K562 (cell line): ENCODE data around the gene C17orf75. TPM values are rescaled to one million over a fixed set of nuclear protein-coding genes. Genes with fewer than 3 reads are reported as not detected.

Experiments
- FOS ChIP-seq: IDR thresholded peaks from 3 replicates; pipeline ENCODE4 v1.6.1; 2011; ENCODE audit not compliant: insufficient read length; ENCODE audit errors: extremely low read depth
- GTF2A2 ChIP-seq: IDR thresholded peaks from 2 replicates; pipeline ENCODE4 v1.6.1; 2016; ENCODE audit warnings: mild to moderate bottlenecking, missing genetic modification characterization, missing compliant biosample characterization
- HDAC6 ChIP-seq: IDR thresholded peaks from 2 replicates; pipeline ENCODE4 v1.6.1; 2012; ENCODE audit warnings: low read depth, mild to moderate bottlenecking, control low read depth, inconsistent platforms, low read length, moderate library complexity
- HMGN3 ChIP-seq: IDR thresholded peaks from 2 replicates; pipeline ENCODE4 v1.6.1; 2011; ENCODE audit warnings: borderline replicate concordance, low read depth, mild to moderate bottlenecking, mixed read lengths, low read length; ENCODE audit not compliant: insufficient read length; ENCODE audit errors: extremely low read depth
- HNRNPK ChIP-seq: fragments of 200-400 bp; formaldehyde crosslinking; IDR thresholded peaks from one replicate; pipeline ENCODE4 v1.6.1; 2018; ENCODE audit warnings: mild to moderate bottlenecking, low read depth, low read length; ENCODE audit not compliant: poor library complexity, severe bottlenecking
- JUNB ChIP-seq: fragments of 450-650 bp; formaldehyde crosslinking; conservative IDR thresholded peaks from 2 replicates; pipeline ENCODE4 v1.4.0; 2020; ENCODE audit warnings: mild to moderate bottlenecking
- MECOM ChIP-seq: fragments of 250-450 bp; sonication (Bioruptor Pico); IDR thresholded peaks from 2 replicates; pipeline ENCODE4 v1.8.0; 2022; ENCODE audit warnings: inconsistent platforms
- MTA3 ChIP-seq: fragments of 450-650 bp; formaldehyde crosslinking; IDR thresholded peaks from 2 replicates; pipeline ENCODE4 v1.6.1; 2017; ENCODE audit warnings: mild to moderate bottlenecking, borderline replicate concordance
- MTF1 ChIP-seq: fragments of 250-450 bp; sonication (Bioruptor Pico); IDR thresholded peaks from 2 replicates; pipeline ENCODE4 v1.9.0; 2021; ENCODE audit warnings: moderate library complexity, mild to moderate bottlenecking, inconsistent platforms, borderline replicate concordance
- NFATC3 ChIP-seq: fragments of 450-650 bp; IDR thresholded peaks from 2 replicates; pipeline ENCODE4 v1.6.1; 2017; ENCODE audit warnings: mild to moderate bottlenecking
- PCBP2 ChIP-seq: fragments of 200-400 bp; formaldehyde crosslinking; IDR thresholded peaks from 2 replicates; pipeline ENCODE4 v1.6.1; 2018; ENCODE audit warnings: low read length, low read depth, mild to moderate bottlenecking, moderate library complexity; ENCODE audit not compliant: poor library complexity, severe bottlenecking
- POLR2AphosphoS2 ChIP-seq: IDR thresholded peaks from 2 replicates; pipeline ENCODE4 v1.6.1; 2012; ENCODE audit warnings: low read length, improper control_type of control experiment
- RBM14 ChIP-seq: fragments of 200-400 bp; formaldehyde crosslinking; IDR thresholded peaks from 2 replicates; pipeline ENCODE4 v1.6.1; 2018; ENCODE audit warnings: low read depth, mild to moderate bottlenecking, low read length, moderate library complexity, borderline replicate concordance; ENCODE audit not compliant: insufficient read depth
- SAP30 ChIP-seq: fragments of 200-600 bp; sonication (generic); IDR thresholded peaks from 2 replicates; pipeline ENCODE4 v1.6.1; 2012; ENCODE audit warnings: borderline replicate concordance, low read depth, mild to moderate bottlenecking, moderate library complexity, low read length, control low read depth, inconsistent platforms; ENCODE audit not compliant: insufficient read depth, poor library complexity, severe bottlenecking
- STAT5B ChIP-seq: fragments of 250-450 bp; sonication (Bioruptor Pico); IDR thresholded peaks from 2 replicates; pipeline ENCODE4 v1.8.0; 2021; ENCODE audit warnings: mild to moderate bottlenecking, inconsistent platforms
- TARDBP ChIP-seq: fragments of 450-650 bp; IDR thresholded peaks from 2 replicates; pipeline ENCODE4 v1.6.1; 2016
- ZNF3 ChIP-seq: fragments of 250-450 bp; sonication (Bioruptor Pico); IDR thresholded peaks from 2 replicates; pipeline ENCODE4 v1.5.0; 2021; ENCODE audit warnings: mild to moderate bottlenecking, moderate library complexity
- ZNF347 ChIP-seq: fragments of 450-650 bp; formaldehyde crosslinking; IDR thresholded peaks from 2 replicates; pipeline ENCODE4 v1.4.0; 2020; ENCODE audit warnings: low read depth, mild to moderate bottlenecking, moderate library complexity
- ZNF384 ChIP-seq: IDR thresholded peaks from 2 replicates; pipeline ENCODE4 v1.6.1; 2012; ENCODE audit warnings: low read depth, low read length, improper control_type of control experiment
- ZNF408 ChIP-seq: fragments of 250-450 bp; sonication (Bioruptor Pico); IDR thresholded peaks from 2 replicates; pipeline ENCODE4 v1.4.0; 2020; ENCODE audit warnings: low read depth, mild to moderate bottlenecking, moderate library complexity
- ZNF77 ChIP-seq: fragments of 250-450 bp; sonication (Bioruptor Pico); IDR thresholded peaks from 2 replicates; pipeline ENCODE4 v1.5.0; 2020
- polyA plus RNA-seq, 8 experiments: library from polyadenylated mRNA; depleted of rRNA in 4 of 8; stranded (reverse) in 5 of 8; unstranded in 3 of 8; fragments of >200 nt; fragmentation: Nextera tagmentation in 2 of 8; fragmentation: Illumina TruSeq in 1 of 8; extraction: Ambion mirVana in 2 of 8; extraction: Trizol in 1 of 8; gene quantifications; 2 replicates each; pipeline versions ENCODE4 v1.2.1 to v1.2.3, GENCODE V29; 2011 to 2014; ENCODE audit warnings: inconsistent platforms in 1 of 8, missing spikeins in 1 of 8
- total RNA-seq, 7 experiments: library from RNA; depleted of rRNA in 6 of 7; stranded (reverse); fragments of >200 nt in 6 of 7; fragmentation: Illumina TruSeq in 2 of 7; extraction: Trizol in 2 of 7; gene quantifications; 2 replicates each; pipeline versions ENCODE4 v1.2.1 to v1.2.3, GENCODE V29; 2011 to 2021; ENCODE audit warnings: low replicate concordance in 1 of 7
- TF ChIP-seq, protein P1 (sequence below): fragments of 250-450 bp; sonication (Bioruptor Pico); IDR thresholded peaks from 2 replicates; pipeline ENCODE4 v1.5.0; 2020; ENCODE audit warnings: mild to moderate bottlenecking
- TF ChIP-seq, protein P2 (sequence below): fragments of 250-450 bp; sonication (Bioruptor Pico); IDR thresholded peaks from 2 replicates; pipeline ENCODE4 v1.5.0; 2021
- TF ChIP-seq, protein P3 (sequence below): fragments of 450-650 bp; IDR thresholded peaks from 2 replicates; pipeline ENCODE4 v1.6.1; 2017; ENCODE audit warnings: mild to moderate bottlenecking, moderate library complexity
- TF ChIP-seq, protein P4 (sequence below): sonication (generic); formaldehyde crosslinking; IDR thresholded peaks from 2 replicates; pipeline ENCODE4 v1.8.1; 2023; ENCODE audit warnings: mild to moderate bottlenecking, missing genetic modification reagents, moderate library complexity

Gene C17orf75
- total and polyA plus RNA-seq, 9 of the 15 experiments (the other 6 are each of a cell fraction or from before 2014, with no cell fraction given): 15.5 to 55.7 (median 18.5) TPM

GRCh38 chr17:32349854-32350665 is 8.1 kb upstream of the C17orf75 start, which contains the start of gene ZNF207 (continued):
- TF ChIP-seq TARDBP (peak; percentile 46; the same call in 1 of the 2 replicates), MECOM (CRISPR knock-in tag) (no peak), GTF2A2 (no peak), JUNB (CRISPR knock-in tag) (no peak), HMGN3 (peak; percentile 57), ZNF3 (CRISPR knock-in tag) (no peak), STAT5B (CRISPR knock-in tag) (no peak), FOS (no peak), PCBP2 (no peak), NFATC3 (no peak), HNRNPK (no peak), ZNF77 (CRISPR knock-in tag) (no peak), SAP30 (peak; percentile 51), POLR2AphosphoS2 (no peak; the same call in 1 of the 2 replicates), MTA3 (peak; percentile 80; the same call in 1 of the 2 replicates), HDAC6 (no peak), ZNF347 (CRISPR knock-in tag) (no peak), ZNF408 (CRISPR knock-in tag) (no peak), MTF1 (no peak), ZNF384 (no peak), RBM14 (no peak)
- TF ChIP-seq, protein P1, sequence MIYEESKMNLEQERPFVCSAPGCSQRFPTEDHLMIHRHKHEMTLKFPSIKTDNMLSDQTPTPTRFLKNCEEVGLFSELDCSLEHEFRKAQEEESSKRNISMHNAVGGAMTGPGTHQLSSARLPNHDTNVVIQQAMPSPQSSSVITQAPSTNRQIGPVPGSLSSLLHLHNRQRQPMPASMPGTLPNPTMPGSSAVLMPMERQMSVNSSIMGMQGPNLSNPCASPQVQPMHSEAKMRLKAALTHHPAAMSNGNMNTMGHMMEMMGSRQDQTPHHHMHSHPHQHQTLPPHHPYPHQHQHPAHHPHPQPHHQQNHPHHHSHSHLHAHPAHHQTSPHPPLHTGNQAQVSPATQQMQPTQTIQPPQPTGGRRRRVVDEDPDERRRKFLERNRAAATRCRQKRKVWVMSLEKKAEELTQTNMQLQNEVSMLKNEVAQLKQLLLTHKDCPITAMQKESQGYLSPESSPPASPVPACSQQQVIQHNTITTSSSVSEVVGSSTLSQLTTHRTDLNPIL: no peak
- TF ChIP-seq, protein P2, sequence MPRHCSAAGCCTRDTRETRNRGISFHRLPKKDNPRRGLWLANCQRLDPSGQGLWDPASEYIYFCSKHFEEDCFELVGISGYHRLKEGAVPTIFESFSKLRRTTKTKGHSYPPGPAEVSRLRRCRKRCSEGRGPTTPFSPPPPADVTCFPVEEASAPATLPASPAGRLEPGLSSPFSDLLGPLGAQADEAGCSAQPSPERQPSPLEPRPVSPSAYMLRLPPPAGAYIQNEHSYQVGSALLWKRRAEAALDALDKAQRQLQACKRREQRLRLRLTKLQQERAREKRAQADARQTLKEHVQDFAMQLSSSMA (CRISPR knock-in tag): no peak
- TF ChIP-seq, protein P3, sequence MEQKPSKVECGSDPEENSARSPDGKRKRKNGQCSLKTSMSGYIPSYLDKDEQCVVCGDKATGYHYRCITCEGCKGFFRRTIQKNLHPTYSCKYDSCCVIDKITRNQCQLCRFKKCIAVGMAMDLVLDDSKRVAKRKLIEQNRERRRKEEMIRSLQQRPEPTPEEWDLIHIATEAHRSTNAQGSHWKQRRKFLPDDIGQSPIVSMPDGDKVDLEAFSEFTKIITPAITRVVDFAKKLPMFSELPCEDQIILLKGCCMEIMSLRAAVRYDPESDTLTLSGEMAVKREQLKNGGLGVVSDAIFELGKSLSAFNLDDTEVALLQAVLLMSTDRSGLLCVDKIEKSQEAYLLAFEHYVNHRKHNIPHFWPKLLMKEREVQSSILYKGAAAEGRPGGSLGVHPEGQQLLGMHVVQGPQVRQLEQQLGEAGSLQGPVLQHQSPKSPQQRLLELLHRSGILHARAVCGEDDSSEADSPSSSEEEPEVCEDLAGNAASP: no peak
- TF ChIP-seq, protein P4, sequence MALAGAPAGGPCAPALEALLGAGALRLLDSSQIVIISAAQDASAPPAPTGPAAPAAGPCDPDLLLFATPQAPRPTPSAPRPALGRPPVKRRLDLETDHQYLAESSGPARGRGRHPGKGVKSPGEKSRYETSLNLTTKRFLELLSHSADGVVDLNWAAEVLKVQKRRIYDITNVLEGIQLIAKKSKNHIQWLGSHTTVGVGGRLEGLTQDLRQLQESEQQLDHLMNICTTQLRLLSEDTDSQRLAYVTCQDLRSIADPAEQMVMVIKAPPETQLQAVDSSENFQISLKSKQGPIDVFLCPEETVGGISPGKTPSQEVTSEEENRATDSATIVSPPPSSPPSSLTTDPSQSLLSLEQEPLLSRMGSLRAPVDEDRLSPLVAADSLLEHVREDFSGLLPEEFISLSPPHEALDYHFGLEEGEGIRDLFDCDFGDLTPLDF: no peak
